Bronchial epithelial cell (primary cell): Measurements from ENCODE around the gene LPAR3. TPM values are rescaled to one million over a fixed set of nuclear protein-coding genes. Genes with fewer than 3 reads are reported as not detected.

Experiments used
- DNase-seq: peaks from one replicate; pipeline ENCODE4 v3.0.0-alpha.2; 2010; ENCODE audit warnings: low read depth
- FAIRE-seq: peaks from 2 replicates; lab custom pipeline; 2011; peaks lifted over from hg19 to GRCh38; lab: Jason Lieb, UNC
- H3K27me3 ChIP-seq: 2 replicates; pipeline ENCODE4 v1.5.1; 2011; ENCODE audit warnings: low read length; ENCODE audit not compliant: control insufficient read depth, insufficient read depth
- H3K36me3 ChIP-seq: 2 replicates; pipeline ENCODE4 v1.5.1; 2011; ENCODE audit warnings: low read length; ENCODE audit not compliant: control insufficient read depth, insufficient read depth
- H3K4me3 ChIP-seq: 2 replicates; pipeline ENCODE4 v1.5.1; 2011; ENCODE audit warnings: mild to moderate bottlenecking, low read depth, low read length, control low read depth
- CTCF ChIP-seq: IDR thresholded peaks from 2 replicates; pipeline ENCODE4 v1.5.1; 2011; ENCODE audit warnings: mild to moderate bottlenecking, moderate library complexity, low read length, control low read depth, inconsistent platforms; ENCODE audit not compliant: insufficient read depth, severe bottlenecking
- total RNA-seq: library from RNA; depleted of rRNA; stranded (reverse); fragments of >200 nt; gene quantifications from 2 replicates; pipeline ENCODE4 v1.2.1, GENCODE V29; 2014

LPAR3 gene
- total RNA-seq, 1 donor from 2014 or later, result 104 TPM

- Histone ChIP-seq H3K4me3 (peak overlapping the region; percentile 2), H3K27me3 (no peaks in the 10 kb centered on the region), H3K36me3 (no peaks in the 10 kb centered on the region)
- no peak for TF ChIP-seq CTCF
- DNase-seq (peak; percentile 56), FAIRE-seq (no peak)
These were observed 51.0 kb downstream of the LPAR3 start for GRCh38 chr1:84841971-84842370.

DNA sequence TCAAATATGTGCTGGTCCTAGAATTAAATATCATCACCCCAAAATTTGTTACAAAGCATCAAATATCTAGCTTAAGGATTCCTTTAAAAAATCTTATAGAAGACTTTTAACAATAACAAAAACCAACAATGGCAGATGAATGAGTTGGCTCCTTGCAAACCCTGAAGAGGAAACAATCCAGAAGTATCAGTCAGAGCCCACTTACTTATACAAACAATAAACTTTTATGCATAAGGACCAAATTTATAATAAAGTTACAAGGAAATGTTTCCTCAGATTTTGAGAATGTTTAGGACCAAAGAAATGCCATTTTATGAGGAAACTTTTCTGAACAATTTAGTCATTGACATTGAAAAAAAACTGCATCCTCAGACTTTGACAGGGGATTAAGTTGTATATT, 52.7 kb downstream of the LPAR3 start:
- DNase-seq, result no peak
- no peak for TF ChIP-seq CTCF
- no peak overlapping the region for H3K4me3 ChIP-seq
- H3K36me3 ChIP-seq, result no peaks in the 10 kb centered on the region
- no peak for FAIRE-seq
- H3K27me3 ChIP-seq, result no peaks in the 10 kb centered on the region

DNA sequence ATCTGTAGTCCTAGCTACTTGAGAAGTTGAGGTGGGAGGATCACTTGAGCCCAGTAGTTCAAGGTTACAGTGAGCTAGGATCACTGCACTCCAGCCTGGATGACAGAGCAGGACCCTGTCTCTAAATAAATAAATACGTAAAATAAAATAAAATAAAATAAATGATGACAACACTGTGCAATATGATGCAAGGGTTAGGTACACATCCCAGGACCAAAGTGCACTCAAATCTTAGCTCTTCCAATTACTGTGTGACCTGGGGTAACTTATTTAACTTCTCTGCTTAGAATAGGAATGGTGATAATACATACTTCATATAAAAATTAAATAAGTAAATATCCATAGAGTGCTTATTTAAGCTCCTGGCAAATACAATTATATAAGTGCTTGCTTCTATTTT, 53.5 kb downstream of the LPAR3 start:
- H3K4me3 ChIP-seq, result no peak overlapping the region
- no peaks in the 10 kb centered on the region for H3K36me3 ChIP-seq
- FAIRE-seq (no peak), DNase-seq (no peak)
- H3K27me3 ChIP-seq, result no peaks in the 10 kb centered on the region
- no peak for TF ChIP-seq CTCF

GRCh38 chr1:84836145-84836544, 56.9 kb downstream of the LPAR3 start:
- H3K36me3 ChIP-seq, result peaks cover 1% of the 10 kb centered on the region
- no peak for FAIRE-seq

GRCh38 chr1:84835169-84835568, 57.8 kb downstream of the LPAR3 start:
- H3K27me3 ChIP-seq, result no peaks in the 10 kb centered on the region
- H3K36me3 ChIP-seq, result peaks cover 1% of the 10 kb centered on the region
- no peak overlapping the region for H3K4me3 ChIP-seq
- DNase-seq (peak; percentile 96), FAIRE-seq (peak; percentile 60)
- no peak for TF ChIP-seq CTCF

More at GRCh38 chr1:84836145-84836544, 56.9 kb downstream of the LPAR3 start:
- H3K4me3 ChIP-seq, result no peak overlapping the region
- TF ChIP-seq CTCF, result no peak
- H3K27me3 ChIP-seq, result no peaks in the 10 kb centered on the region
- DNase-seq, result peak; percentile 93

GRCh38 chr1:84834419-84835064, 58.5 kb downstream of the LPAR3 start:
- DNase-seq, result peak; percentile 96
- Histone ChIP-seq H3K36me3 (peaks cover 1% of the 10 kb centered on the region), H3K4me3 (no peak overlapping the region), H3K27me3 (no peaks in the 10 kb centered on the region)
- FAIRE-seq, result peak; percentile 47
- TF ChIP-seq CTCF, result no peak
